ENCODE results near the gene DNAJB5. TPM values are rescaled to one million over a fixed set of nuclear protein-coding genes. Genes with fewer than 3 reads are reported as not detected.

DNAJB5 gene
- total RNA-seq, 1 donor from 2014 or later, result 15.4 TPM

GRCh38 chr9:35026671-35027070 lies 37.1 kb downstream of the DNAJB5 start:
- Mint-ChIP-seq H3K27ac (no peak overlapping the region), H3K4me3 (ENCODE audit: low read depth) (no peak overlapping the region), H3K27me3 (no peaks in the 10 kb centered on the region), H3K9me3 (ENCODE audit: low read depth) (peaks cover 3% of the 10 kb centered on the region), H3K36me3 (ENCODE audit: insufficient read depth) (peaks cover 35% of the 10 kb centered on the region), H3K4me1 (ENCODE audit: low read depth) (peaks cover 25% of the 10 kb centered on the region)
- DNase-seq (ENCODE audit: low spot score, unreplicated experiment), result no peak
- TF ChIP-seq, protein P1, sequence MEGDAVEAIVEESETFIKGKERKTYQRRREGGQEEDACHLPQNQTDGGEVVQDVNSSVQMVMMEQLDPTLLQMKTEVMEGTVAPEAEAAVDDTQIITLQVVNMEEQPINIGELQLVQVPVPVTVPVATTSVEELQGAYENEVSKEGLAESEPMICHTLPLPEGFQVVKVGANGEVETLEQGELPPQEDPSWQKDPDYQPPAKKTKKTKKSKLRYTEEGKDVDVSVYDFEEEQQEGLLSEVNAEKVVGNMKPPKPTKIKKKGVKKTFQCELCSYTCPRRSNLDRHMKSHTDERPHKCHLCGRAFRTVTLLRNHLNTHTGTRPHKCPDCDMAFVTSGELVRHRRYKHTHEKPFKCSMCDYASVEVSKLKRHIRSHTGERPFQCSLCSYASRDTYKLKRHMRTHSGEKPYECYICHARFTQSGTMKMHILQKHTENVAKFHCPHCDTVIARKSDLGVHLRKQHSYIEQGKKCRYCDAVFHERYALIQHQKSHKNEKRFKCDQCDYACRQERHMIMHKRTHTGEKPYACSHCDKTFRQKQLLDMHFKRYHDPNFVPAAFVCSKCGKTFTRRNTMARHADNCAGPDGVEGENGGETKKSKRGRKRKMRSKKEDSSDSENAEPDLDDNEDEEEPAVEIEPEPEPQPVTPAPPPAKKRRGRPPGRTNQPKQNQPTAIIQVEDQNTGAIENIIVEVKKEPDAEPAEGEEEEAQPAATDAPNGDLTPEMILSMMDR (IDR thresholded peaks at IDR 0.05; ENCODE audit: unreplicated experiment), result no peak

DNA sequence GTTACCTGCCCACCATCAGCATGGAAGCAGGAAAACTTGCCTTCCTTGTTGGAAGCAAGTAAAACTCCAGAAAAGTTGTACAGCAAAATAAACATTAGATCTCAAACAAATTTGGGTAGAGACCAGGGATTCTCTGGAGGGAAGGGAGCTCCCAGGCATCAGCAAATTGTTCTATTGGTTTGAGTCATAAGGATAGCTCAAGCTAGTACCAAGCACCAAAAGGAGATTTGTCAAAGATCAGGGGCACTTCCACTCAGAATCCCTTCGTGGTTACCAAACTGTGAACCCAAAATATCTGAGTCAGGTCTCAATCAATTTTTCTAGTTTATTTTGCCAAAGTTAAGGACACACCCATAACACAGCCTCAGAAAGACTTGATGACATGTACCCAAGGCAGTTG lies 37.8 kb downstream of the DNAJB5 start:
- TF ChIP-seq, protein P1 (IDR thresholded peaks at IDR 0.05; ENCODE audit: unreplicated experiment), result no peak
- peaks cover 25% of the 10 kb centered on the region for H3K4me1 Mint-ChIP-seq (ENCODE audit: low read depth)
- peak overlapping the region; percentile 21 for H3K27ac Mint-ChIP-seq
- no peak overlapping the region for H3K4me3 Mint-ChIP-seq (ENCODE audit: low read depth)
- peaks cover 3% of the 10 kb centered on the region for H3K9me3 Mint-ChIP-seq (ENCODE audit: low read depth)
- H3K27me3 Mint-ChIP-seq, result no peaks in the 10 kb centered on the region
- peaks cover 28% of the 10 kb centered on the region for H3K36me3 Mint-ChIP-seq (ENCODE audit: insufficient read depth)
- no peak for DNase-seq (ENCODE audit: low spot score, unreplicated experiment)

- DNase-seq (ENCODE audit: low spot score, unreplicated experiment), result no peak
- Mint-ChIP-seq H3K4me3 (ENCODE audit: low read depth) (no peak overlapping the region), H3K36me3 (ENCODE audit: insufficient read depth) (peaks cover 24% of the 10 kb centered on the region), H3K27me3 (no peaks in the 10 kb centered on the region), H3K9me3 (ENCODE audit: low read depth) (peaks cover 3% of the 10 kb centered on the region), H3K27ac (no peak overlapping the region), H3K4me1 (ENCODE audit: low read depth) (peaks cover 25% of the 10 kb centered on the region)
- TF ChIP-seq, protein P1 (IDR thresholded peaks at IDR 0.05; ENCODE audit: unreplicated experiment), result no peak
Observed at GRCh38 chr9:35027860-35028259, 38.3 kb downstream of the DNAJB5 start.

GRCh38 chr9:35028341-35028740 lies 38.8 kb downstream of the DNAJB5 start:
- no peak overlapping the region for H3K27ac Mint-ChIP-seq
- TF ChIP-seq, protein P1 (IDR thresholded peaks at IDR 0.05; ENCODE audit: unreplicated experiment), result no peak
- H3K4me1 Mint-ChIP-seq (ENCODE audit: low read depth), result peaks cover 25% of the 10 kb centered on the region
- DNase-seq (ENCODE audit: low spot score, unreplicated experiment), result no peak
- peaks cover 3% of the 10 kb centered on the region for H3K9me3 Mint-ChIP-seq (ENCODE audit: low read depth)
- peaks cover 25% of the 10 kb centered on the region for H3K36me3 Mint-ChIP-seq (ENCODE audit: insufficient read depth)
- no peaks in the 10 kb centered on the region for H3K27me3 Mint-ChIP-seq
- no peak overlapping the region for H3K4me3 Mint-ChIP-seq (ENCODE audit: low read depth)

GRCh38 chr9:35029241-35029640 lies 39.7 kb downstream of the DNAJB5 start:
- Mint-ChIP-seq H3K4me3 (ENCODE audit: low read depth) (no peak overlapping the region), H3K27me3 (no peaks in the 10 kb centered on the region), H3K4me1 (ENCODE audit: low read depth) (peaks cover 25% of the 10 kb centered on the region), H3K36me3 (ENCODE audit: insufficient read depth) (peaks cover 17% of the 10 kb centered on the region), H3K27ac (no peak overlapping the region), H3K9me3 (ENCODE audit: low read depth) (peaks cover 3% of the 10 kb centered on the region)
- DNase-seq (ENCODE audit: low spot score, unreplicated experiment), result no peak
- TF ChIP-seq, protein P1 (IDR thresholded peaks at IDR 0.05; ENCODE audit: unreplicated experiment), result no peak
